ENCODE measurements around the gene PHF20. TPM values are rescaled to one million over a fixed set of nuclear protein-coding genes. Genes with fewer than 3 reads are reported as not detected.

PHF20 gene
- polyA plus RNA-seq, 1 donor (not counting 4 experiments of a cell fraction or from before 2014, with no cell fraction given): 31.9 TPM

DNA sequence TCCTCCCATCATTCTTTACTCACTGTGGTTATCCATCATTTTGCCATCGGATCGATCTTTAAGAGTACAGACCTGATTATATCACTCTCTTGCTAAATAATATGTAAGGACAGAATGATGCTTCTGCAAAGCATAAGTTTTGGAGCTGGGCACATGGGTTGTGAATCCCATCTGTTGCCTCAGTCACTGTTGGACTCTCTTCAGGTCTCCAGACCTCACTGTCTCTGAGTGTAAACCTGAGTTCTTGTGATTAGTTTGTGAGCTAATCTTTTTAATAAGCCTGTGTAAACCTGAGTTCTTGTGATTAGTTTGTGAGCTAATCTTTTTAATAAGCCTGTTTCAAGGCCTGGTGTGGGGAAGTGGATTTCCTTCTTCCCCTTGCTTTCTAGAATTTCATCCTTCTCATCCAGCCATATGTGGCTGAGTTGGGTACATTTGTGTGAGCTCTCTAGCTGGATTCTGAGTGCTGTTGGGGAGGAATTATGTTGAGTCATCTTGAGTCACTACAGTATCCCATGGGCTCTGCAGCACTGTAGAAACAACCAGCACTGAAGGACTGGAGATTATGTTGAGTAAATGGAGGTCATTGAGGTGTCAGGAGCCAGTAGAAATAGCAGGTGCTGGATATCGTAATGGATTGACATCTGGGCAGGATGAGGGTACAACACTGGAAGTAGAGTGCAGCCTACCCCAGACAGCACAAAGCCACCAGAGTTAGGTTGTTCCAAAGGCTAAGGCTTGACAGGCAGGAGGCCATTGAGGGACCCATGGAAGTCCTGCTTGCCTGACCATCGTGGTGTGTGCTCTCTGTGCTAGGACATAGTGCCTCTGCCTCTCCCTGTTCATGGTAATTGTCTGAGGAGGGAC lies 130.1 kb downstream of the PHF20 start:
- Histone ChIP-seq H3K4me1 (ENCODE audit: control insufficient read depth, extremely low read depth, insufficient read depth, low read length) (peaks cover 13% of the 10 kb centered on the region), H4K20me1 (ENCODE audit: control insufficient read depth, extremely low read depth, insufficient read depth, low read length) (peaks cover 5% of the 10 kb centered on the region), H3K4me2 (ENCODE audit: control insufficient read depth, extremely low read depth, insufficient read depth, low read depth, low read length) (peak overlapping the region; percentile 25), H3K36me3 (ENCODE audit: control insufficient read depth in 2 of 2, extremely low read depth in 1 of 2, insufficient read depth in 2 of 2, low read length in 2 of 2) (peaks cover 4 to 19% of the 10 kb centered on the region in 2 experiments), H3K79me2 (ENCODE audit: control insufficient read depth, insufficient read depth, low read length) (peaks cover 3% of the 10 kb centered on the region), H3K27me3 (ENCODE audit: control insufficient read depth, extremely low read depth, insufficient read depth, low read length) (no peaks in the 10 kb centered on the region), H3K27ac (ENCODE audit: control insufficient read depth, insufficient read depth, low read length) (peak overlapping the region; percentile 13), H3K9me1 (ENCODE audit: control insufficient read depth, extremely low read depth, insufficient read depth, low read length) (peaks cover 2% of the 10 kb centered on the region), H3K9ac (ENCODE audit: control insufficient read depth, extremely low read depth, insufficient read depth, low read length) (no peak overlapping the region), H3K9me3 (ENCODE audit: control insufficient read depth, low read depth, low read length) (no peaks in the 10 kb centered on the region), H3K4me3 (ENCODE audit: control insufficient read depth in 2 of 3, extremely low read depth in 1 of 3, insufficient read depth in 2 of 3, low read depth in 1 of 3, low read length in 3 of 3) (no peak overlapping the region), H2AFZ (ENCODE audit: control insufficient read depth, low read length) (no peak overlapping the region)
- peak; percentile 74 for FAIRE-seq
- dilution Hi-C loops (cut with MboI; ENCODE audit: extremely low pct_ligation_motif_present, low sequenced_read_pairs): no loop called here
- no peak for DNase-seq (ENCODE audit: low read depth, low spot score)
- TF ChIP-seq, protein P1, sequence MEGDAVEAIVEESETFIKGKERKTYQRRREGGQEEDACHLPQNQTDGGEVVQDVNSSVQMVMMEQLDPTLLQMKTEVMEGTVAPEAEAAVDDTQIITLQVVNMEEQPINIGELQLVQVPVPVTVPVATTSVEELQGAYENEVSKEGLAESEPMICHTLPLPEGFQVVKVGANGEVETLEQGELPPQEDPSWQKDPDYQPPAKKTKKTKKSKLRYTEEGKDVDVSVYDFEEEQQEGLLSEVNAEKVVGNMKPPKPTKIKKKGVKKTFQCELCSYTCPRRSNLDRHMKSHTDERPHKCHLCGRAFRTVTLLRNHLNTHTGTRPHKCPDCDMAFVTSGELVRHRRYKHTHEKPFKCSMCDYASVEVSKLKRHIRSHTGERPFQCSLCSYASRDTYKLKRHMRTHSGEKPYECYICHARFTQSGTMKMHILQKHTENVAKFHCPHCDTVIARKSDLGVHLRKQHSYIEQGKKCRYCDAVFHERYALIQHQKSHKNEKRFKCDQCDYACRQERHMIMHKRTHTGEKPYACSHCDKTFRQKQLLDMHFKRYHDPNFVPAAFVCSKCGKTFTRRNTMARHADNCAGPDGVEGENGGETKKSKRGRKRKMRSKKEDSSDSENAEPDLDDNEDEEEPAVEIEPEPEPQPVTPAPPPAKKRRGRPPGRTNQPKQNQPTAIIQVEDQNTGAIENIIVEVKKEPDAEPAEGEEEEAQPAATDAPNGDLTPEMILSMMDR (optimal IDR thresholded peaks at IDR 0.05 in 1 of 3, IDR thresholded peaks at IDR 0.05 in 1 of 3, conservative IDR thresholded peaks at IDR 0.05 in 1 of 3; ENCODE audit: extremely low read depth in 1 of 3, insufficient read depth in 2 of 3, low read length in 3 of 3): no peak
- no peak for TF ChIP-seq EZH2 (IDR thresholded peaks at IDR 0.05; ENCODE audit: low read length)

DNA sequence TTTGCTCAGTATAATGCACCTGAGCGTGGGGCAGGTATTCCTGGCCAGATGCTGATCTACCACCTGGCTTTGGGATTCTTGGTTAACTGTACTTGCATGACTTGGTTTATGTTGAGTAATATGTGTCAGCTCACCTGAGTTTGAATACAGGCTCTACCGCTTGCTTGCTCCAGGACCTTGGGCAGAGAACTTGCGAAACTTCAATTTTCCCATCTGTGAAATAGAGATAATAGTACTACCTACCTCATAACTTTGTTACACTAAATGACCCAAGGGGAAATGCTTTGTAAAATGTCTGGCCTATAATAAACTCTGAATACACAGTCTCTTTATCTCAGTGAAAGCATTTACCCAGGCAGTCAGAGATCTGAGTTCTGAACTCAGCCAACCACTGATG lies 130.7 kb downstream of the PHF20 start:
- no peak for TF ChIP-seq EZH2 (IDR thresholded peaks at IDR 0.05; ENCODE audit: low read length)
- no peaks in the 10 kb centered on the region for H3K27me3 ChIP-seq (ENCODE audit: control insufficient read depth, extremely low read depth, insufficient read depth, low read length)
- peaks cover 2% of the 10 kb centered on the region for H3K9me1 ChIP-seq (ENCODE audit: control insufficient read depth, extremely low read depth, insufficient read depth, low read length)
- H4K20me1 ChIP-seq (ENCODE audit: control insufficient read depth, extremely low read depth, insufficient read depth, low read length): peaks cover 5% of the 10 kb centered on the region
- no peak overlapping the region for H2AFZ ChIP-seq (ENCODE audit: control insufficient read depth, low read length)
- peaks cover 13% of the 10 kb centered on the region for H3K4me1 ChIP-seq (ENCODE audit: control insufficient read depth, extremely low read depth, insufficient read depth, low read length)
- H3K79me2 ChIP-seq (ENCODE audit: control insufficient read depth, insufficient read depth, low read length): peaks cover 3% of the 10 kb centered on the region
- peaks cover 6 to 19% of the 10 kb centered on the region in 2 experiments for H3K36me3 ChIP-seq (ENCODE audit: control insufficient read depth in 2 of 2, extremely low read depth in 1 of 2, insufficient read depth in 2 of 2, low read length in 2 of 2)
- no peak overlapping the region for H3K4me3 ChIP-seq (ENCODE audit: control insufficient read depth in 2 of 3, extremely low read depth in 1 of 3, insufficient read depth in 2 of 3, low read depth in 1 of 3, low read length in 3 of 3)
- no peak overlapping the region for H3K4me2 ChIP-seq (ENCODE audit: control insufficient read depth, extremely low read depth, insufficient read depth, low read depth, low read length)
- no peaks in the 10 kb centered on the region for H3K9me3 ChIP-seq (ENCODE audit: control insufficient read depth, low read depth, low read length)
- peak overlapping the region; percentile 13 for H3K27ac ChIP-seq (ENCODE audit: control insufficient read depth, insufficient read depth, low read length)
- dilution Hi-C loops (cut with MboI; ENCODE audit: extremely low pct_ligation_motif_present, low sequenced_read_pairs): no loop called here
- no peak overlapping the region for H3K9ac ChIP-seq (ENCODE audit: control insufficient read depth, extremely low read depth, insufficient read depth, low read length)
- DNase-seq (ENCODE audit: low read depth, low spot score): no peak
- FAIRE-seq: no peak
